ENCODE measurements around the gene SLC30A10.
A peak's percentile ranks its signal among the peaks of the same experiment; 100 is the strongest.

Gene SLC30A10

GRCh38 chr1:219904934-219905333, 23.4 kb downstream of the SLC30A10 start:
- no peak overlapping the region for H3K4me3 Mint-ChIP-seq
- no peaks in the 10 kb centered on the region for H3K4me1 Mint-ChIP-seq
- H3K27ac Mint-ChIP-seq: no peak overlapping the region
- no peaks in the 10 kb centered on the region for H3K9me3 Mint-ChIP-seq
- H3K27me3 Mint-ChIP-seq (ENCODE audit: low read depth): peaks cover 7% of the 10 kb centered on the region
- no peaks in the 10 kb centered on the region for H3K36me3 Mint-ChIP-seq (ENCODE audit: low read depth)
- TF ChIP-seq CTCF (IDR thresholded peaks at IDR 0.05; ENCODE audit: unreplicated experiment in 3 of 3): no peak

- H3K27ac Mint-ChIP-seq: no peak overlapping the region
- H3K9me3 Mint-ChIP-seq: no peaks in the 10 kb centered on the region
- no peaks in the 10 kb centered on the region for H3K36me3 Mint-ChIP-seq (ENCODE audit: low read depth)
- no peak overlapping the region for H3K4me3 Mint-ChIP-seq
- H3K4me1 Mint-ChIP-seq: no peaks in the 10 kb centered on the region
- peaks cover 7% of the 10 kb centered on the region for H3K27me3 Mint-ChIP-seq (ENCODE audit: low read depth)
- no peak for TF ChIP-seq CTCF (IDR thresholded peaks at IDR 0.05; ENCODE audit: unreplicated experiment in 3 of 3)
Measured at GRCh38 chr1:219903353-219903871, 24.9 kb downstream of the SLC30A10 start.

- TF ChIP-seq CTCF (IDR thresholded peaks at IDR 0.05; ENCODE audit: unreplicated experiment in 3 of 3): no peak
- Mint-ChIP-seq H3K4me3 (no peak overlapping the region), H3K4me1 (no peaks in the 10 kb centered on the region), H3K27me3 (ENCODE audit: low read depth) (peaks cover 7% of the 10 kb centered on the region), H3K36me3 (ENCODE audit: low read depth) (no peaks in the 10 kb centered on the region), H3K27ac (no peak overlapping the region), H3K9me3 (no peaks in the 10 kb centered on the region)
Measured at GRCh38 chr1:219902951-219903350, 25.4 kb downstream of the SLC30A10 start.

DNA sequence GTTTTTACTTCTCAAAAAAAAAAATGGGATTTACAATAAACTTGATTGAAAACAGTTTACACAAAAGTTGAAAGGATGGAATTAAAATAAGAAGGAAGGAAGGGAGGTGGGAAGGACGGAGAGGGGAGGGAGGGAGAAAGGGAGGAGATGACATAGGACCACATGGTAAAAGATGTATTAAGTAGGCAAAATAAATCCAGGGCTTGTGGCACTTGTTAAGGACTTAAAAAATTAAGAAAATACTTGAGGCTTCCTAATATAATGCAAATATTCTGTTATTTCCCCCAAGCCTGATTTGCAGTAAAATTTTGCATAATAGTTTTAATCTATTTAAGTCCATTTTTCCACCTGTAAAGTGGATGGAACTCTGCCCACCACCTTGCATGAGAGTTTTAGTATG, 27.5 kb downstream of the SLC30A10 start:
- Mint-ChIP-seq H3K4me3 (no peak overlapping the region), H3K9me3 (no peaks in the 10 kb centered on the region), H3K27ac (no peak overlapping the region), H3K36me3 (ENCODE audit: low read depth) (no peaks in the 10 kb centered on the region), H3K27me3 (ENCODE audit: low read depth) (peaks cover 4% of the 10 kb centered on the region), H3K4me1 (no peaks in the 10 kb centered on the region)
- no peak for TF ChIP-seq CTCF (IDR thresholded peaks at IDR 0.05; ENCODE audit: unreplicated experiment in 3 of 3)

- H3K27me3 Mint-ChIP-seq (ENCODE audit: low read depth): no peaks in the 10 kb centered on the region
- peak overlapping the region in 2 of 3 experiments; percentile 9 to 66 for H3K27ac Mint-ChIP-seq
- TF ChIP-seq CTCF (IDR thresholded peaks at IDR 0.05; ENCODE audit: unreplicated experiment in 3 of 3): no peak
- H3K4me3 Mint-ChIP-seq: no peak overlapping the region
- H3K9me3 Mint-ChIP-seq: no peaks in the 10 kb centered on the region
- no peaks in the 10 kb centered on the region for H3K36me3 Mint-ChIP-seq (ENCODE audit: low read depth)
- H3K4me1 Mint-ChIP-seq: no peaks in the 10 kb centered on the region
Measured at GRCh38 chr1:219900201-219900600, 28.2 kb downstream of the SLC30A10 start.

- Mint-ChIP-seq H3K27ac (no peak overlapping the region), H3K36me3 (ENCODE audit: low read depth) (no peaks in the 10 kb centered on the region), H3K9me3 (no peaks in the 10 kb centered on the region), H3K27me3 (ENCODE audit: low read depth) (no peaks in the 10 kb centered on the region), H3K4me3 (no peak overlapping the region), H3K4me1 (no peaks in the 10 kb centered on the region)
- no peak for TF ChIP-seq CTCF (IDR thresholded peaks at IDR 0.05; ENCODE audit: unreplicated experiment in 3 of 3)
Measured at GRCh38 chr1:219898375-219898774, 30.0 kb downstream of the SLC30A10 start.

Data from nephron (organoid).